GM21737 (cell line): ENCODE data around the gene WLS.
"Not testable (repeated sequence)": the region's sequence is repeated elsewhere in the genome, so short reads cannot be mapped to it uniquely, and the experiment has no call there.

ENCODE experiments used
- ATAC-seq: cut with Tn5 transposase; IDR thresholded peaks from one replicate; pipeline ENCODE4 v1.9.1; 2021; ENCODE audit warnings: mild to moderate bottlenecking, moderate library complexity; ENCODE audit not compliant: unreplicated experiment

Gene WLS

GRCh38 chr1:68168545-68169171 is 63.7 kb downstream of the WLS start:
- ATAC-seq: no peak

GRCh38 chr1:68167211-68167610 is 65.1 kb downstream of the WLS start:
- no peak for ATAC-seq

- ATAC-seq: no peak
Observed at GRCh38 chr1:68166348-68166747, 66.0 kb downstream of the WLS start.

GRCh38 chr1:68165665-68166064 is 66.7 kb downstream of the WLS start:
- no peak for ATAC-seq

- ATAC-seq: no peak
Observed at GRCh38 chr1:68164918-68165317, 67.4 kb downstream of the WLS start.

GRCh38 chr1:68163220-68163619 is 69.1 kb downstream of the WLS start:
- ATAC-seq: no peak

- ATAC-seq: no peak
Observed at GRCh38 chr1:68162761-68163160, 69.6 kb downstream of the WLS start.

- not testable (repeated sequence) for ATAC-seq
Observed at GRCh38 chr1:68161672-68162071, 70.7 kb downstream of the WLS start.

- peak; percentile 75 for ATAC-seq
Observed at GRCh38 chr1:68160935-68161334, 71.4 kb downstream of the WLS start.

GRCh38 chr1:68160021-68160420 is 72.3 kb downstream of the WLS start:
- ATAC-seq: no peak

- no peak for ATAC-seq
Observed at GRCh38 chr1:68158837-68159236, 73.5 kb downstream of the WLS start.

GRCh38 chr1:68157416-68157815 is 74.9 kb downstream of the WLS start:
- no peak for ATAC-seq

- no peak for ATAC-seq
Observed at GRCh38 chr1:68151690-68152089, 80.6 kb downstream of the WLS start.

- ATAC-seq: no peak
Observed at GRCh38 chr1:68149907-68150306, 82.4 kb downstream of the WLS start.

GRCh38 chr1:68149110-68149798 is 83.1 kb downstream of the WLS start:
- ATAC-seq: no peak

GRCh38 chr1:68148631-68149030 is 83.7 kb downstream of the WLS start:
- ATAC-seq: no peak

- no peak for ATAC-seq
Observed at GRCh38 chr1:68147534-68148171, 84.7 kb downstream of the WLS start.

GRCh38 chr1:68145418-68146126 is 86.8 kb downstream of the WLS start:
- no peak for ATAC-seq

- no peak for ATAC-seq
Observed at GRCh38 chr1:68144856-68145255, 87.5 kb downstream of the WLS start.

GRCh38 chr1:68143633-68144032 is 88.7 kb downstream of the WLS start:
- ATAC-seq: no peak

GRCh38 chr1:68142461-68142860 is 89.9 kb downstream of the WLS start:
- ATAC-seq: no peak

- ATAC-seq: no peak
Observed at GRCh38 chr1:68142036-68142435, 90.3 kb downstream of the WLS start.
